A549 (cell line): ENCODE data around the gene MAP3K7CL.

Experiments
- EP300 ChIP-seq, 2 experiments: fragments of >200 bp; sonication (Bioruptor Twin); formaldehyde crosslinking; IDR thresholded peaks; 2 replicates in 1 of 2; 3 replicates in 1 of 2; pipeline ENCODE4 v1.6.1; 2016 to 2017
- NR3C1 ChIP-seq: fragments of >200 bp; sonication (Bioruptor Twin); formaldehyde crosslinking; IDR thresholded peaks from 3 replicates; pipeline ENCODE4 v1.6.1; 2017
- TF ChIP-seq, protein P1 (sequence below): fragments of >200 bp; sonication (Bioruptor Twin); formaldehyde crosslinking; IDR thresholded peaks from 3 replicates; pipeline ENCODE4 v1.5.1; 2016
- TF ChIP-seq, protein P2 (sequence below): IDR thresholded peaks from 2 replicates; pipeline ENCODE4 v1.6.1; 2012

DNA sequence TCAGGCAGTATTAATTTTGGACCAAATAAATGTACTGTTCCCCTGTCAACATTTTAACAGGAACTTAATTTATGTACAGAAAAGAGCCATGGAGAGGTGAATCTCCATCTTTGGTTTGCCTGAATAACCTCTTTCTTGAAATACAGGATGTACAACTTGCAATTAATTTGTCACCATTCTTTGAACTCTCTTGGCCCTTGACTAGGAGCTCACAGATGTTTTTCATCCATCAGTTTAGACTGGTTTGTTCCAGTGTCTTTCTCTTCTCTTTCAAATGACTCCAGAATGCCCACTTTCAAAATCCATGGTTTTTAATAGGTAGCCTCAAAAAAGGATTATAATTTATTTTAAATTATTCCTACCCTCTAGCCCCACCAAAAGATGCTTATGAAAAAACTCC lies 5.0 kb downstream of the MAP3K7CL start:
- TF ChIP-seq, protein P1, sequence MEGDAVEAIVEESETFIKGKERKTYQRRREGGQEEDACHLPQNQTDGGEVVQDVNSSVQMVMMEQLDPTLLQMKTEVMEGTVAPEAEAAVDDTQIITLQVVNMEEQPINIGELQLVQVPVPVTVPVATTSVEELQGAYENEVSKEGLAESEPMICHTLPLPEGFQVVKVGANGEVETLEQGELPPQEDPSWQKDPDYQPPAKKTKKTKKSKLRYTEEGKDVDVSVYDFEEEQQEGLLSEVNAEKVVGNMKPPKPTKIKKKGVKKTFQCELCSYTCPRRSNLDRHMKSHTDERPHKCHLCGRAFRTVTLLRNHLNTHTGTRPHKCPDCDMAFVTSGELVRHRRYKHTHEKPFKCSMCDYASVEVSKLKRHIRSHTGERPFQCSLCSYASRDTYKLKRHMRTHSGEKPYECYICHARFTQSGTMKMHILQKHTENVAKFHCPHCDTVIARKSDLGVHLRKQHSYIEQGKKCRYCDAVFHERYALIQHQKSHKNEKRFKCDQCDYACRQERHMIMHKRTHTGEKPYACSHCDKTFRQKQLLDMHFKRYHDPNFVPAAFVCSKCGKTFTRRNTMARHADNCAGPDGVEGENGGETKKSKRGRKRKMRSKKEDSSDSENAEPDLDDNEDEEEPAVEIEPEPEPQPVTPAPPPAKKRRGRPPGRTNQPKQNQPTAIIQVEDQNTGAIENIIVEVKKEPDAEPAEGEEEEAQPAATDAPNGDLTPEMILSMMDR: no peak
- TF ChIP-seq EP300 (IDR thresholded peaks at IDR 0.05) (no peak), NR3C1 (no peak)
- TF ChIP-seq, protein P2, sequence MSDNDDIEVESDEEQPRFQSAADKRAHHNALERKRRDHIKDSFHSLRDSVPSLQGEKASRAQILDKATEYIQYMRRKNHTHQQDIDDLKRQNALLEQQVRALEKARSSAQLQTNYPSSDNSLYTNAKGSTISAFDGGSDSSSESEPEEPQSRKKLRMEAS: no peak
